ENCODE measurements around the gene STK32A.

Gene STK32A

GRCh38 chr5:147234825-147235635 lies at the start of gene STK32A:
Gene STK32A (plus strand): TSS chr5:147235026. CDS start chr5:147239635, 4,609 bp downstream.
- no peaks in the 10 kb centered on the region for H3K4me1 ChIP-seq (ENCODE audit: control insufficient read depth in 2 of 2, insufficient read depth in 2 of 2, low read length in 2 of 2)
- peak within 1 kb of the TSS; percentile 47 to 64 for H3K4me3 ChIP-seq (ENCODE audit: low read length in 2 of 2)
- no peak within 1 kb of the TSS for H3K27ac ChIP-seq (ENCODE audit: low read depth in 2 of 2, low read length in 2 of 2)
- H3K9me3 ChIP-seq (ENCODE audit: control insufficient read depth in 2 of 2, low read length in 2 of 2), result no peaks in the 10 kb centered on the region
- H3K36me3 ChIP-seq (ENCODE audit: control insufficient read depth in 2 of 2, insufficient read depth in 2 of 2, low read length in 2 of 2), result no peaks in the 10 kb centered on the region
- peaks cover 0 to 3% of the 10 kb centered on the region in 2 donors for H3K27me3 ChIP-seq (ENCODE audit: control insufficient read depth in 2 of 2, insufficient read depth in 2 of 2, low read length in 2 of 2)
- H3K9ac ChIP-seq (ENCODE audit: low read depth in 1 of 2, low read length in 2 of 2), result no peak within 1 kb of the TSS

GRCh38 chr5:147187099-147187540 lies 47.7 kb upstream of the STK32A start:
- H3K27ac ChIP-seq (ENCODE audit: low read depth in 2 of 2, low read length in 2 of 2), result no peak overlapping the region
- no peaks in the 10 kb centered on the region for H3K36me3 ChIP-seq (ENCODE audit: control insufficient read depth in 2 of 2, insufficient read depth in 2 of 2, low read length in 2 of 2)
- H3K9me3 ChIP-seq (ENCODE audit: control insufficient read depth in 2 of 2, low read length in 2 of 2), result no peaks in the 10 kb centered on the region
- H3K9ac ChIP-seq (ENCODE audit: low read depth in 1 of 2, low read length in 2 of 2), result no peak overlapping the region
- peaks cover 0 to 3% of the 10 kb centered on the region in 2 donors for H3K27me3 ChIP-seq (ENCODE audit: control insufficient read depth in 2 of 2, insufficient read depth in 2 of 2, low read length in 2 of 2)
- H3K4me1 ChIP-seq (ENCODE audit: control insufficient read depth in 2 of 2, insufficient read depth in 2 of 2, low read length in 2 of 2), result peaks cover 0 to 3% of the 10 kb centered on the region in 2 donors
- no peak overlapping the region for H3K4me3 ChIP-seq (ENCODE audit: low read length in 2 of 2)

GRCh38 chr5:147188200-147189108 lies 46.4 kb upstream of the STK32A start:
- Histone ChIP-seq H3K9me3 (ENCODE audit: control insufficient read depth in 2 of 2, low read length in 2 of 2) (no peaks in the 10 kb centered on the region), H3K27me3 (ENCODE audit: control insufficient read depth in 2 of 2, insufficient read depth in 2 of 2, low read length in 2 of 2) (peaks cover 0 to 3% of the 10 kb centered on the region in 2 donors), H3K36me3 (ENCODE audit: control insufficient read depth in 2 of 2, insufficient read depth in 2 of 2, low read length in 2 of 2) (no peaks in the 10 kb centered on the region), H3K9ac (ENCODE audit: low read depth in 1 of 2, low read length in 2 of 2) (no peak overlapping the region), H3K4me1 (ENCODE audit: control insufficient read depth in 2 of 2, insufficient read depth in 2 of 2, low read length in 2 of 2) (peaks cover 0 to 3% of the 10 kb centered on the region in 2 donors), H3K27ac (ENCODE audit: low read depth in 2 of 2, low read length in 2 of 2) (no peak overlapping the region), H3K4me3 (ENCODE audit: low read length in 2 of 2) (peak overlapping the region in 1 of 2 donors; percentile 31)

GRCh38 chr5:147189109-147189424 lies 45.8 kb upstream of the STK32A start:
- no peak overlapping the region for H3K4me3 ChIP-seq (ENCODE audit: low read length in 2 of 2)
- H3K27me3 ChIP-seq (ENCODE audit: control insufficient read depth in 2 of 2, insufficient read depth in 2 of 2, low read length in 2 of 2), result peaks cover 0 to 3% of the 10 kb centered on the region in 2 donors
- H3K4me1 ChIP-seq (ENCODE audit: control insufficient read depth in 2 of 2, insufficient read depth in 2 of 2, low read length in 2 of 2), result peaks cover 0 to 3% of the 10 kb centered on the region in 2 donors
- H3K27ac ChIP-seq (ENCODE audit: low read depth in 2 of 2, low read length in 2 of 2), result no peak overlapping the region
- H3K9ac ChIP-seq (ENCODE audit: low read depth in 1 of 2, low read length in 2 of 2), result no peak overlapping the region
- H3K9me3 ChIP-seq (ENCODE audit: control insufficient read depth in 2 of 2, low read length in 2 of 2), result no peaks in the 10 kb centered on the region
- no peaks in the 10 kb centered on the region for H3K36me3 ChIP-seq (ENCODE audit: control insufficient read depth in 2 of 2, insufficient read depth in 2 of 2, low read length in 2 of 2)

- Histone ChIP-seq H3K4me1 (ENCODE audit: control insufficient read depth in 2 of 2, insufficient read depth in 2 of 2, low read length in 2 of 2) (peaks cover 0 to 3% of the 10 kb centered on the region in 2 donors), H3K27ac (ENCODE audit: low read depth in 2 of 2, low read length in 2 of 2) (no peak overlapping the region), H3K4me3 (ENCODE audit: low read length in 2 of 2) (no peak overlapping the region), H3K9ac (ENCODE audit: low read depth in 1 of 2, low read length in 2 of 2) (no peak overlapping the region), H3K9me3 (ENCODE audit: control insufficient read depth in 2 of 2, low read length in 2 of 2) (no peaks in the 10 kb centered on the region), H3K36me3 (ENCODE audit: control insufficient read depth in 2 of 2, insufficient read depth in 2 of 2, low read length in 2 of 2) (no peaks in the 10 kb centered on the region), H3K27me3 (ENCODE audit: control insufficient read depth in 2 of 2, insufficient read depth in 2 of 2, low read length in 2 of 2) (peaks cover 0 to 3% of the 10 kb centered on the region in 2 donors)
Measured at GRCh38 chr5:147190331-147190730, 44.5 kb upstream of the STK32A start.

GRCh38 chr5:147193123-147193522 lies 41.7 kb upstream of the STK32A start:
- no peaks in the 10 kb centered on the region for H3K36me3 ChIP-seq (ENCODE audit: control insufficient read depth in 2 of 2, insufficient read depth in 2 of 2, low read length in 2 of 2)

GRCh38 chr5:147200004-147200403 lies 34.8 kb upstream of the STK32A start:
- H3K9ac ChIP-seq (ENCODE audit: low read depth in 1 of 2, low read length in 2 of 2), result no peak overlapping the region
- H3K4me1 ChIP-seq (ENCODE audit: control insufficient read depth in 2 of 2, insufficient read depth in 2 of 2, low read length in 2 of 2), result no peaks in the 10 kb centered on the region
- no peaks in the 10 kb centered on the region for H3K9me3 ChIP-seq (ENCODE audit: control insufficient read depth in 2 of 2, low read length in 2 of 2)
- no peaks in the 10 kb centered on the region for H3K36me3 ChIP-seq (ENCODE audit: control insufficient read depth in 2 of 2, insufficient read depth in 2 of 2, low read length in 2 of 2)
- H3K27me3 ChIP-seq (ENCODE audit: control insufficient read depth in 2 of 2, insufficient read depth in 2 of 2, low read length in 2 of 2), result peaks cover 0 to 2% of the 10 kb centered on the region in 2 donors
- no peak overlapping the region for H3K4me3 ChIP-seq (ENCODE audit: low read length in 2 of 2)
- no peak overlapping the region for H3K27ac ChIP-seq (ENCODE audit: low read depth in 2 of 2, low read length in 2 of 2)

More at GRCh38 chr5:147193123-147193522, 41.7 kb upstream of the STK32A start:
- Histone ChIP-seq H3K4me1 (ENCODE audit: control insufficient read depth in 2 of 2, insufficient read depth in 2 of 2, low read length in 2 of 2) (peaks cover 0 to 3% of the 10 kb centered on the region in 2 donors), H3K27ac (ENCODE audit: low read depth in 2 of 2, low read length in 2 of 2) (no peak overlapping the region), H3K27me3 (ENCODE audit: control insufficient read depth in 2 of 2, insufficient read depth in 2 of 2, low read length in 2 of 2) (peaks cover 0 to 3% of the 10 kb centered on the region in 2 donors), H3K9me3 (ENCODE audit: control insufficient read depth in 2 of 2, low read length in 2 of 2) (no peaks in the 10 kb centered on the region), H3K9ac (ENCODE audit: low read depth in 1 of 2, low read length in 2 of 2) (no peak overlapping the region), H3K4me3 (ENCODE audit: low read length in 2 of 2) (no peak overlapping the region)

- Histone ChIP-seq H3K4me3 (ENCODE audit: low read length in 2 of 2) (no peak overlapping the region), H3K27ac (ENCODE audit: low read depth in 2 of 2, low read length in 2 of 2) (no peak overlapping the region), H3K9me3 (ENCODE audit: control insufficient read depth in 2 of 2, low read length in 2 of 2) (no peaks in the 10 kb centered on the region), H3K4me1 (ENCODE audit: control insufficient read depth in 2 of 2, insufficient read depth in 2 of 2, low read length in 2 of 2) (no peaks in the 10 kb centered on the region), H3K27me3 (ENCODE audit: control insufficient read depth in 2 of 2, insufficient read depth in 2 of 2, low read length in 2 of 2) (peaks cover 0 to 2% of the 10 kb centered on the region in 2 donors), H3K36me3 (ENCODE audit: control insufficient read depth in 2 of 2, insufficient read depth in 2 of 2, low read length in 2 of 2) (no peaks in the 10 kb centered on the region), H3K9ac (ENCODE audit: low read depth in 1 of 2, low read length in 2 of 2) (no peak overlapping the region)
Measured at GRCh38 chr5:147203213-147203612, 31.6 kb upstream of the STK32A start.

- Histone ChIP-seq H3K4me1 (ENCODE audit: control insufficient read depth in 2 of 2, insufficient read depth in 2 of 2, low read length in 2 of 2) (no peaks in the 10 kb centered on the region), H3K4me3 (ENCODE audit: low read length in 2 of 2) (no peak overlapping the region), H3K27me3 (ENCODE audit: control insufficient read depth in 2 of 2, insufficient read depth in 2 of 2, low read length in 2 of 2) (peaks cover 0 to 2% of the 10 kb centered on the region in 2 donors), H3K9me3 (ENCODE audit: control insufficient read depth in 2 of 2, low read length in 2 of 2) (no peaks in the 10 kb centered on the region), H3K36me3 (ENCODE audit: control insufficient read depth in 2 of 2, insufficient read depth in 2 of 2, low read length in 2 of 2) (no peaks in the 10 kb centered on the region), H3K27ac (ENCODE audit: low read depth in 2 of 2, low read length in 2 of 2) (no peak overlapping the region), H3K9ac (ENCODE audit: low read depth in 1 of 2, low read length in 2 of 2) (no peak overlapping the region)
Measured at GRCh38 chr5:147204576-147204975, 30.2 kb upstream of the STK32A start.

- Histone ChIP-seq H3K4me3 (ENCODE audit: low read length in 2 of 2) (no peak overlapping the region), H3K9ac (ENCODE audit: low read depth in 1 of 2, low read length in 2 of 2) (no peak overlapping the region), H3K27ac (ENCODE audit: low read depth in 2 of 2, low read length in 2 of 2) (no peak overlapping the region), H3K9me3 (ENCODE audit: control insufficient read depth in 2 of 2, low read length in 2 of 2) (no peaks in the 10 kb centered on the region), H3K4me1 (ENCODE audit: control insufficient read depth in 2 of 2, insufficient read depth in 2 of 2, low read length in 2 of 2) (no peaks in the 10 kb centered on the region), H3K36me3 (ENCODE audit: control insufficient read depth in 2 of 2, insufficient read depth in 2 of 2, low read length in 2 of 2) (no peaks in the 10 kb centered on the region), H3K27me3 (ENCODE audit: control insufficient read depth in 2 of 2, insufficient read depth in 2 of 2, low read length in 2 of 2) (no peaks in the 10 kb centered on the region)
Measured at GRCh38 chr5:147208134-147208533, 26.7 kb upstream of the STK32A start.

All from mucosa of rectum (tissue), 2 donors.